Coronary artery (tissue), 2 donors: Measurements from ENCODE around the gene AFP.

Source experiments
- DNase-seq: peaks from one replicate; pipeline ENCODE4 v3.0.0-alpha.2; 2017; ENCODE audit warnings: low spot score
- H3K27ac ChIP-seq, 2 donors: fragments of 200-600 bp; sonication (generic); one replicate each; pipeline ENCODE4 v1.5.1; 2016 to 2019
- H3K4me3 ChIP-seq: fragments of 200-600 bp; sonication (generic); 2 replicates; pipeline ENCODE4 v1.5.1; 2016; ENCODE audit warnings: mild to moderate bottlenecking, moderate library complexity
- CTCF ChIP-seq: fragments of 200-600 bp; sonication (generic); IDR thresholded peaks from one replicate; pipeline ENCODE4 v1.5.1; 2019; ENCODE audit warnings: antibody characterized with exemption

Gene AFP

GRCh38 chr4:73451981-73452747 lies 16.1 kb downstream of the AFP start:
- Histone ChIP-seq H3K4me3 (no peak overlapping the region), H3K27ac (no peak overlapping the region)
- no peak for DNase-seq
- no peak for TF ChIP-seq CTCF

GRCh38 chr4:73452953-73453700 lies 17.1 kb downstream of the AFP start:
- no peak overlapping the region for H3K4me3 ChIP-seq
- DNase-seq: no peak
- no peak for TF ChIP-seq CTCF
- H3K27ac ChIP-seq: no peak overlapping the region

- no peak overlapping the region for H3K27ac ChIP-seq
- H3K4me3 ChIP-seq: no peak overlapping the region
- DNase-seq: no peak
- no peak for TF ChIP-seq CTCF
These were observed 17.6 kb downstream of the AFP start for GRCh38 chr4:73453701-73454005.

GRCh38 chr4:73454920-73455319 lies 18.9 kb downstream of the AFP start:
- H3K4me3 ChIP-seq: no peak overlapping the region
- no peak for DNase-seq
- no peak overlapping the region for H3K27ac ChIP-seq
- TF ChIP-seq CTCF: no peak

- Histone ChIP-seq H3K27ac (no peak overlapping the region), H3K4me3 (no peak overlapping the region)
- no peak for DNase-seq
- no peak for TF ChIP-seq CTCF
These were observed 20.4 kb downstream of the AFP start for GRCh38 chr4:73456177-73457022.

GRCh38 chr4:73458184-73459047 lies 22.4 kb downstream of the AFP start:
- no peak for DNase-seq
- H3K27ac ChIP-seq: no peak overlapping the region
- no peak overlapping the region for H3K4me3 ChIP-seq
- TF ChIP-seq CTCF: no peak
